ENCODE data around the gene ERP44.

DNA sequence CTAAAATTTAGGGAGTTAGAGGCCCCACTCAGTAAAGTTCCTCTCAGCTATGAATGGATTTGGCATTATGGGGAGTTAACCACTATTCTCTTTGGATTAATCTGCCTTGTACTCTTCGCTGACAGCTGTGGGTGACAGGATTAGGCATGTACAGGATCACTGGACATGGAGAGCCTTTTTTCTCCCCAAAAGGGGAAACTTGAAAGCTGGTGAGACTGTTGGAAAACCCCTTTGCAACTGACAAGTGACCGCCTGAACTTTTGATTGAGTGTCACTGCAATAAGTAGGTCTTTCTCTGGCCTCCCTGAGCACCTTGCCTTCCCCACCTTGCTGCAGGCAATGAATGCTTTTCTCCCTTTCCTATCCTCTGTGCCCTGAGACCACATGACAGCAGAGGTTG, 68.3 kb downstream of the ERP44 start:
- TF ChIP-seq, protein P1, sequence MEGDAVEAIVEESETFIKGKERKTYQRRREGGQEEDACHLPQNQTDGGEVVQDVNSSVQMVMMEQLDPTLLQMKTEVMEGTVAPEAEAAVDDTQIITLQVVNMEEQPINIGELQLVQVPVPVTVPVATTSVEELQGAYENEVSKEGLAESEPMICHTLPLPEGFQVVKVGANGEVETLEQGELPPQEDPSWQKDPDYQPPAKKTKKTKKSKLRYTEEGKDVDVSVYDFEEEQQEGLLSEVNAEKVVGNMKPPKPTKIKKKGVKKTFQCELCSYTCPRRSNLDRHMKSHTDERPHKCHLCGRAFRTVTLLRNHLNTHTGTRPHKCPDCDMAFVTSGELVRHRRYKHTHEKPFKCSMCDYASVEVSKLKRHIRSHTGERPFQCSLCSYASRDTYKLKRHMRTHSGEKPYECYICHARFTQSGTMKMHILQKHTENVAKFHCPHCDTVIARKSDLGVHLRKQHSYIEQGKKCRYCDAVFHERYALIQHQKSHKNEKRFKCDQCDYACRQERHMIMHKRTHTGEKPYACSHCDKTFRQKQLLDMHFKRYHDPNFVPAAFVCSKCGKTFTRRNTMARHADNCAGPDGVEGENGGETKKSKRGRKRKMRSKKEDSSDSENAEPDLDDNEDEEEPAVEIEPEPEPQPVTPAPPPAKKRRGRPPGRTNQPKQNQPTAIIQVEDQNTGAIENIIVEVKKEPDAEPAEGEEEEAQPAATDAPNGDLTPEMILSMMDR (conservative IDR thresholded peaks at IDR 0.05) = no peak
- no peak for TF ChIP-seq EZH2 (IDR thresholded peaks at IDR 0.05; ENCODE audit: low read depth)

Data from PC-9 (cell line).